Measurements from ENCODE around the gene SLC25A27. TPM values are rescaled to one million over a fixed set of nuclear protein-coding genes. Genes with fewer than 3 reads are reported as not detected.

The SLC25A27 gene
- total and polyA plus RNA-seq, 7 experiments from 2014 or later: 0.48 to 5.7 (median 1.8) TPM; not detected in 2

DNA sequence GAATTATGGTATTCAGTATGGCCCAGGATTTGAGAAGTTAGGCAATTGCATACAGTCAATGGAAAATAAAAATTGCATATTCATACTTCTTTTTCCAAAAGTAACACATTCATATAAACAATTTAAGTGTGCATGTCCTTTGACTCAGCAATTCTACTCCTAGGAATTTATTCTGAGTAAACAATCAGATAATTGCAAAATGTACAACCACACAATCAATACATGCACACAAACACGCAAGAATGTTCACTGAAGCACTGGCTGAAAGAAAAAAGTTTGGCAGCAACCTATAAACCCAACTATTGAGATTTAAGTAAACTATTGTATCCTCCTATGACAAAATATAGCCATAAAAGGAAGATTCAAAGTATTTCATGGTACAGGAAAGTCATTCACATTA lies 1.8 kb upstream of the SLC25A27 start:
- H3K4me3 ChIP-seq (ENCODE audit: low read length): no peak overlapping the region
- intact Hi-C loops (cut with micrococcal nuclease): loop anchor here in 1 of 2 donors (5.0 kb wide), 1 partner anchor 656 kb away; the partner anchor contains the start of gene TNFRSF21
- ATAC-seq: no peak
- ChIA-PET POLR2A (no interaction called here), CTCF (no interaction called here)
- H3K9me3 ChIP-seq (ENCODE audit: control insufficient read depth in 2 of 3, low read length in 3 of 3): no peaks in the 10 kb centered on the region
- Mint-ChIP-seq H3K36me3 (no peaks in the 10 kb centered on the region), H3K27me3 (peaks cover 45 to 60% (median 53%) of the 10 kb centered on the region in 5 donors), H3K9me3 (peaks cover 0 to 5% (median 0%) of the 10 kb centered on the region in 11 donors), H3K27ac (no peak overlapping the region), H3K4me1 (peaks cover 11 to 17% (median 14%) of the 10 kb centered on the region in 7 donors), H3K4me3 (no peak overlapping the region)
- DNase-seq: no peak
- peaks cover 0 to 15% of the 10 kb centered on the region in 2 donors for H3K27me3 ChIP-seq (ENCODE audit: control insufficient read depth in 2 of 2, insufficient read depth in 2 of 2, low read length in 2 of 2)
- peaks cover 4 to 9% of the 10 kb centered on the region in 2 donors for H3K4me1 ChIP-seq (ENCODE audit: control insufficient read depth in 2 of 2, insufficient read depth in 2 of 2, low read length in 2 of 2)
- no peaks in the 10 kb centered on the region for H3K36me3 ChIP-seq (ENCODE audit: control insufficient read depth in 2 of 3, insufficient read depth in 3 of 3, low read length in 3 of 3)
- no peak overlapping the region for H3K27ac ChIP-seq (ENCODE audit: low read depth, low read length)

DNA sequence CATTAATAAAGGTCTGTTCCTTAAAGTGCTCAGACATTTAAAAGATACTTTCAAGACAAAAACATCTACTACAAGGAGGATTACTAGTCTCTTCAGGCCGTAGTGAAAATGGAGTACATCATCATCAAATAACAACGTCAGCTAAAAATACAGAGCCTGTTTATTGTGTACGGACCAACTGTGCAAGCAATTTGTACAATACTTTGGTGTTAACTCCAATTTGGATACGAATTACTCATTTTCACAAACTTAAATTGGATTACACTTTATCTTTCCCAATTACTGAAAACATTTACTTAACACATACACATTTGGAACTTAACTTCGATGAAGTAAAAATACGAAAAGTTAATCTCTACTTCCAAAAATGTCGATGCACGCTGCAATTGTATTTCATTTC lies 959 bp upstream of the SLC25A27 start:
- peaks cover 0 to 5% (median 0%) of the 10 kb centered on the region in 11 donors for H3K9me3 Mint-ChIP-seq
- H3K4me3 ChIP-seq (ENCODE audit: low read length): no peak overlapping the region
- H3K27me3 ChIP-seq (ENCODE audit: control insufficient read depth in 2 of 2, insufficient read depth in 2 of 2, low read length in 2 of 2): peaks cover 0 to 15% of the 10 kb centered on the region in 2 donors
- H3K4me1 ChIP-seq (ENCODE audit: control insufficient read depth in 2 of 2, insufficient read depth in 2 of 2, low read length in 2 of 2): peaks cover 4 to 9% of the 10 kb centered on the region in 2 donors
- peaks cover 45 to 64% (median 53%) of the 10 kb centered on the region in 5 donors for H3K27me3 Mint-ChIP-seq
- H3K4me3 Mint-ChIP-seq: peak overlapping the region; percentile 84 to 96 (median 89)
- DNase-seq (no peak), ATAC-seq (no peak)
- no peak overlapping the region for H3K27ac Mint-ChIP-seq
- intact Hi-C loops (cut with micrococcal nuclease): loop anchor here (1.0 to 5.0 kb wide), 3 partner anchors 522 to 655 kb away; partner anchors contain the start of genes ENPP4 (in 1 of the 2) and TNFRSF21 (in 1 of the 2)
- H3K27ac ChIP-seq (ENCODE audit: low read depth, low read length): no peak overlapping the region
- H3K4me1 Mint-ChIP-seq: peaks cover 11 to 17% (median 14%) of the 10 kb centered on the region in 7 donors
- no peaks in the 10 kb centered on the region for H3K36me3 Mint-ChIP-seq
- H3K9me3 ChIP-seq (ENCODE audit: control insufficient read depth in 2 of 3, low read length in 3 of 3): no peaks in the 10 kb centered on the region
- ChIA-PET POLR2A (no interaction called here), CTCF (no interaction called here)
- no peaks in the 10 kb centered on the region for H3K36me3 ChIP-seq (ENCODE audit: control insufficient read depth in 2 of 3, insufficient read depth in 3 of 3, low read length in 3 of 3)

DNA sequence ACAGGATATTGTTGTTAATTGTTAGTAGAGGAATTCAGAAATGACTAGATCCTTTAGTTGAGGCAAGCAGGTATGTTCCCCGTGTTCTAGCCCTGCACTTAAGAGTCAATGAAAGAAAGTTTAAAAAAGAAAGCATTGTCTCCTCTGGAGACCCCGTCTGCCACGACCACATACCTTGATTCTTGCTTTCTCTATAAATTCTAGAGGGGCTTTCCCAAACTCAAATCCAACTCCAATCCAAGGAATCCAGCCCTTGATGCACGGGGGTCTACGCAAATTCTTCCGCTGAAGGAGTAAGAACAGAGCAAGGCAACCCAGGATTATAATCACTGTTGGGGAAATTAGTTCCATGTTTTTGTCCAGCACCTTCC lies 558 bp upstream of the SLC25A27 start:
- H3K4me3 Mint-ChIP-seq: peak overlapping the region; percentile 84 to 96 (median 89)
- no peaks in the 10 kb centered on the region for H3K36me3 ChIP-seq (ENCODE audit: control insufficient read depth in 2 of 3, insufficient read depth in 3 of 3, low read length in 3 of 3)
- ATAC-seq (no peak), DNase-seq (peak in 1 of 9 donors; percentile 0)
- no peaks in the 10 kb centered on the region for H3K36me3 Mint-ChIP-seq
- peak overlapping the region in 2 of 9 donors; percentile 36 to 79 for H3K27ac Mint-ChIP-seq
- CTCF ChIA-PET: no interaction called here
- peaks cover 11 to 17% (median 14%) of the 10 kb centered on the region in 7 donors for H3K4me1 Mint-ChIP-seq
- peaks cover 0 to 15% of the 10 kb centered on the region in 2 donors for H3K27me3 ChIP-seq (ENCODE audit: control insufficient read depth in 2 of 2, insufficient read depth in 2 of 2, low read length in 2 of 2)
- peaks cover 4 to 9% of the 10 kb centered on the region in 2 donors for H3K4me1 ChIP-seq (ENCODE audit: control insufficient read depth in 2 of 2, insufficient read depth in 2 of 2, low read length in 2 of 2)
- peaks cover 44 to 64% (median 53%) of the 10 kb centered on the region in 5 donors for H3K27me3 Mint-ChIP-seq
- intact Hi-C loops (cut with micrococcal nuclease): loop anchor here (1.0 to 5.0 kb wide), 3 partner anchors 522 to 655 kb away; partner anchors contain the start of genes ENPP4 (in 1 of the 2) and TNFRSF21 (in 1 of the 2)
- peak overlapping the region; percentile 75 for H3K4me3 ChIP-seq (ENCODE audit: low read length)
- POLR2A ChIA-PET: no interaction called here
- no peak overlapping the region for H3K27ac ChIP-seq (ENCODE audit: low read depth, low read length)
- H3K9me3 Mint-ChIP-seq: peaks cover 0 to 5% (median 0%) of the 10 kb centered on the region in 11 donors
- no peaks in the 10 kb centered on the region for H3K9me3 ChIP-seq (ENCODE audit: control insufficient read depth in 2 of 3, low read length in 3 of 3)

DNA sequence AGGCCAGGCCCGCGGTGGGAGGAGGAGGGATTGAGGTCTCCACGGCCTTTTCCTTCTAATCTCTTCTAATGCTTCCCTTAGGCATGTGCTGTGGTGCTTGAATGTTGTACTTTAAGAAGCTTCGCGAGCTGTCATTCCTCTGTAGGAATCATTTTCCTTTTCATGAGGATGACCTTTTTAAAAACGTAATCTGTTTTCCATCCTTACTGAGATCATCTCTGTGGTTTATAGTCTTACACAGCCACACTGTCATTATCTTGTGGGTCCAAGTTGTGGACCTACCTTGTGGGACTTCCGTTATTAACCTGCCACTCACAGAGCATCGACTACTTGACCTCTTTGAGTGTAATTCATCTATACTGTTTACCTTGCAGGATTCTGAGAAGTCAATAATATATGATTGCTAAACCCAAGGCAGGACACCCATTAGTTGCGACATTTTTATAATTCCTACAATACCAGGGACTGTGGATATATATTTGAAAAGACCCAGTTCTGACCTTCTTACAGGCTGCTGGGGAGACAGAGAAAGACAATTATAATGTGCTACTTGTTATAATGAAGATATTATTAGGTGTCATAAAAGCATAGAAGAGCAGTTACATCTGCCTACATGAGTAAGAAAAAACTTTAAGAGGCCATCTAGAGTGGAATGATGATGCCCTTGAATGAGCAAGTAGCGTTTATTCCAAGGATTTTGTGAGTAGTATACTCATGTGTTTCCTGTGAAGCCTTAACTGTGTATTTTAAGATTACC lies 842 bp downstream of the SLC25A27 start:
- peak overlapping the region in 1 of 9 donors; percentile 62 for H3K27ac Mint-ChIP-seq
- peaks cover 0 to 5% (median 0%) of the 10 kb centered on the region in 11 donors for H3K9me3 Mint-ChIP-seq
- H3K4me3 ChIP-seq (ENCODE audit: low read length): peak overlapping the region; percentile 75
- DNase-seq (peak in 1 of 9 donors; percentile 1), ATAC-seq (no peak)
- H3K4me1 ChIP-seq (ENCODE audit: control insufficient read depth in 2 of 2, insufficient read depth in 2 of 2, low read length in 2 of 2): peaks cover 4 to 9% of the 10 kb centered on the region in 2 donors
- intact Hi-C loops (cut with micrococcal nuclease): loop anchor here in 1 of 2 donors (5.0 kb wide), 1 partner anchor 654 kb away; the partner anchor contains the start of gene TNFRSF21
- H3K4me3 Mint-ChIP-seq: peak overlapping the region; percentile 75 to 96 (median 88)
- ChIA-PET POLR2A (no interaction called here), CTCF (no interaction called here)
- H3K9me3 ChIP-seq (ENCODE audit: control insufficient read depth in 2 of 3, low read length in 3 of 3): no peaks in the 10 kb centered on the region
- H3K36me3 ChIP-seq (ENCODE audit: control insufficient read depth in 2 of 3, insufficient read depth in 3 of 3, low read length in 3 of 3): no peaks in the 10 kb centered on the region
- H3K27me3 Mint-ChIP-seq: peaks cover 45 to 64% (median 55%) of the 10 kb centered on the region in 5 donors
- H3K36me3 Mint-ChIP-seq: no peaks in the 10 kb centered on the region
- H3K27ac ChIP-seq (ENCODE audit: low read depth, low read length): no peak overlapping the region
- peaks cover 0 to 15% of the 10 kb centered on the region in 2 donors for H3K27me3 ChIP-seq (ENCODE audit: control insufficient read depth in 2 of 2, insufficient read depth in 2 of 2, low read length in 2 of 2)
- H3K4me1 Mint-ChIP-seq: peaks cover 11 to 17% (median 14%) of the 10 kb centered on the region in 7 donors

DNA sequence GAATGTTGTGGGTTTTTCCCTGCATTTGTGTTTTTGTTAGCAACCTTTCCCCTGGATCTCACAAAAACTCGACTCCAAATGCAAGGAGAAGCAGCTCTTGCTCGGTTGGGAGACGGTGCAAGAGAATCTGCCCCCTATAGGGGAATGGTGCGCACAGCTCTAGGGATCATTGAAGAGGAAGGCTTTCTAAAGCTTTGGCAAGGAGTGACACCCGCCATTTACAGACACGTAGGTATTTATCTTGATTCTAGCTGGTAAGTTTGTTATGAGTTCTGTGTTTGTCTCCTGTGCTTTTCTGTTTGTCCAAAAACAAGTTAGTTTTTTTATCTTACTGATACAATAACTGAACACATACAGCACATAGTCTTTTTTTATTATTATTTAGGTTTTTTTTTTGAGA lies 3.0 kb downstream of the SLC25A27 start:
- intact Hi-C loops (cut with micrococcal nuclease): no loop called here
- Mint-ChIP-seq H3K9me3 (peaks cover 0 to 3% (median 0%) of the 10 kb centered on the region in 11 donors), H3K27me3 (peaks cover 37 to 55% (median 49%) of the 10 kb centered on the region in 5 donors), H3K36me3 (no peaks in the 10 kb centered on the region), H3K27ac (no peak overlapping the region), H3K4me1 (peaks cover 11 to 17% (median 14%) of the 10 kb centered on the region in 7 donors), H3K4me3 (no peak overlapping the region)
- no peak for DNase-seq
- no peaks in the 10 kb centered on the region for H3K9me3 ChIP-seq (ENCODE audit: control insufficient read depth in 2 of 3, low read length in 3 of 3)
- peaks cover 0 to 15% of the 10 kb centered on the region in 2 donors for H3K27me3 ChIP-seq (ENCODE audit: control insufficient read depth in 2 of 2, insufficient read depth in 2 of 2, low read length in 2 of 2)
- no peak overlapping the region for H3K4me3 ChIP-seq (ENCODE audit: low read length)
- no peaks in the 10 kb centered on the region for H3K36me3 ChIP-seq (ENCODE audit: control insufficient read depth in 2 of 3, insufficient read depth in 3 of 3, low read length in 3 of 3)
- ChIA-PET POLR2A (no interaction called here), CTCF (interaction anchor here (0.6 kb wide), 1 partner anchor 206 kb away, joined by 5 read pairs; no protein-coding TSS in a partner anchor)
- H3K27ac ChIP-seq (ENCODE audit: low read depth, low read length): no peak overlapping the region
- peaks cover 4 to 9% of the 10 kb centered on the region in 2 donors for H3K4me1 ChIP-seq (ENCODE audit: control insufficient read depth in 2 of 2, insufficient read depth in 2 of 2, low read length in 2 of 2)
- ATAC-seq: no peak

DNA sequence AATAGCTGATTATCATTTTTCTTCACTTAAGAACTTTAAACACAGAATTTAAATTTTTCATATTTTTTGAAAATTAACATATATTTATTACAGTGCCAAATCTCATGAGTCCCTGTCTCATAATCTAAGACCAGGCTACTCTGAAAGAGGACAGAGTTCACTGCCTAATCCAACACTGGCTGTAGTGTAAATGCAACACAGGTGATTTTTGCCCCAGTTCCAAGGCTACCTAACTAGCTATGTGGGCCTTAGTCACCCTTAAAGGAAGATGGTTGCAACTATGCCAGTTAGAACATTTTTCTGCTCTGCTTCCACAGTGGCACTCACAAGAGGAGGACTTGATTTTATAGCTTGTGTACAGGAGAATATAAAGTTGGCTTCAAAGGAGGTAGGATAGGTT lies 4.9 kb downstream of the SLC25A27 start:
- peaks cover 0 to 2% of the 10 kb centered on the region in 2 donors for H3K4me1 ChIP-seq (ENCODE audit: control insufficient read depth in 2 of 2, insufficient read depth in 2 of 2, low read length in 2 of 2)
- H3K27me3 ChIP-seq (ENCODE audit: control insufficient read depth in 2 of 2, insufficient read depth in 2 of 2, low read length in 2 of 2): peaks cover 0 to 15% of the 10 kb centered on the region in 2 donors
- POLR2A ChIA-PET: no interaction called here
- H3K27ac Mint-ChIP-seq: no peak overlapping the region
- intact Hi-C loops (cut with micrococcal nuclease): no loop called here
- H3K9me3 ChIP-seq (ENCODE audit: control insufficient read depth in 2 of 3, low read length in 3 of 3): no peaks in the 10 kb centered on the region
- H3K27ac ChIP-seq (ENCODE audit: low read depth, low read length): no peak overlapping the region
- CTCF ChIA-PET: no interaction called here
- no peak for DNase-seq
- no peaks in the 10 kb centered on the region for H3K36me3 Mint-ChIP-seq
- ATAC-seq: no peak
- no peak overlapping the region for H3K4me3 Mint-ChIP-seq
- H3K4me1 Mint-ChIP-seq: peaks cover 3 to 10% (median 7%) of the 10 kb centered on the region in 7 donors
- H3K27me3 Mint-ChIP-seq: peaks cover 29 to 37% (median 34%) of the 10 kb centered on the region in 5 donors
- peaks cover 0 to 2% (median 0%) of the 10 kb centered on the region in 11 donors for H3K9me3 Mint-ChIP-seq
- no peak overlapping the region for H3K4me3 ChIP-seq (ENCODE audit: low read length)
- no peaks in the 10 kb centered on the region for H3K36me3 ChIP-seq (ENCODE audit: control insufficient read depth in 2 of 3, insufficient read depth in 3 of 3, low read length in 3 of 3)
